GM04504 (cell line): Measurements from ENCODE around the gene GOLGA7B.
A peak's percentile ranks its signal among the peaks of the same experiment; 100 is the strongest.

ENCODE experiments used
- DNase-seq: peaks from one replicate; pipeline ENCODE4 v3.0.0-alpha.2; 2012; ENCODE audit warnings: low read depth

Gene GOLGA7B

DNA sequence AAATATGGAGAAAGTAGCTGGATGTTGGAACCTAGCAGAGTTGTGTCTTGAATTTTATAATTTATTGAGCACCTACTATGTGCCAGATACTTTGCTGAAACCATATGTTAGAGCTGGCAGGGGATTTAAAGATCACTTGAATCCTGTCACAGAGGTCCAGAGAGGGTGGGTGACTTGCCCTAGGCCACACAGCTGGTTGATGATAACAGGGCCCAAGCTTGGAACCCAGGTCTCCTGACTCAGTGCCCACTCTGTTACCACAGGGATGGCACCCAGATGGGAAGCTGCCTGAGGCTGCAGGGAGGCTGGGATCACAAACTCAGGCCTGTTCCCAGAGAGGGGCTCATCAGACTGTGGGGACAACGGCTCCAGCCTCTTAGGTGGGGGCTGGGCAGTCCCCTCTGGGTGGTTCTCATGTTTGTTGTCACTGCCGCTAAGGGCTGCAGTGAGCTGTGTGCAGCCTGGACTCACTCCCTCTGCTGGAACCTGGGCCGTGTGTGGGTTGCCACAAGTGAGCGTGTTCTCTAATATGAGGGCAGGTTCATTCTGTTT is 18.6 kb downstream of the GOLGA7B start:
- no peak for DNase-seq

DNA sequence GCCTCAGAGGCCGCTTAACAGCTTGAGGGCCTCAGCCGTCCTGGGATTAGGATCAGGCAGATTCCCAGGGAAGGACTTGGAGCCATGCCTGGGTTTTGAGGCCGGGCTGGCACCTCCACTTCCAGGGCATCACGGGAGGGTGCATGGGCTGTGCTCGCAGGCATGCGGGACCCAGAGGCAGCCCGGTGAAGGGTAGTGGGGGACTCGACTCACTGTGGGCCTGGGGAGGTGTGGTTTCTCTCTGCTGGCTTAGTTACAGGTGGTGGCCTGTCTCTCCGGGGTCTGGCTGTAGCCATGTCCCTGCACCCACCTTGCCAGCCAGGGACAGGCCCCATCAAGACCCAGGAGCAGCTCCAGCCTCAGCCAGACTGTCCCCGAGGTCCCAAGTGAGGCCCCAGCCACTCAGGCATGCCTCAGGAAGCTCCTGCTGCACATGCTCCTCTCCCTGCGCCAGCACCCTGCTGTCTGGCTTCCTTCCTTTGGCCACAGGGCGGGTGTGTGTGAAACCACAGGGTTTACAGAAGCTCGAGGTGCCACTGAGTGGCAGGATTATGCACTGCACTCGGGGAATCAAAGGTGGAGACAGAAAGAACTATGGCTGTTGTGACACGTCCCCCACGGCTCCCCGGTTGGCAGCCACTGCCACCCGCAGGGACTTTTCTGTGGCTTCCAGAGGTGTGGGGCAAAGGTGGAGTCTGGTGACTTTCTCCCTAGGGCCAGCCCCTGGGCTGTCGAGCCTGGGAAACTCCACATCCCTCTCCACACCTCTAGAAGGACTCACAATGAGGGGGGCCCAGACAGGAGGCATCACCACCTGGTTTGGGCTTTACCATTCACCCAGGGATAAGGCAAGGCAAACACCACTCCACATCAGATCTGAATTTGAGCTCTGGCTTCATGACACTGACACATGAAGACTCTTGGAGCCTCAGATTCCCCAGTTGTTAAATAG is 19.7 kb downstream of the GOLGA7B start:
- DNase-seq, result peak; percentile 70

DNA sequence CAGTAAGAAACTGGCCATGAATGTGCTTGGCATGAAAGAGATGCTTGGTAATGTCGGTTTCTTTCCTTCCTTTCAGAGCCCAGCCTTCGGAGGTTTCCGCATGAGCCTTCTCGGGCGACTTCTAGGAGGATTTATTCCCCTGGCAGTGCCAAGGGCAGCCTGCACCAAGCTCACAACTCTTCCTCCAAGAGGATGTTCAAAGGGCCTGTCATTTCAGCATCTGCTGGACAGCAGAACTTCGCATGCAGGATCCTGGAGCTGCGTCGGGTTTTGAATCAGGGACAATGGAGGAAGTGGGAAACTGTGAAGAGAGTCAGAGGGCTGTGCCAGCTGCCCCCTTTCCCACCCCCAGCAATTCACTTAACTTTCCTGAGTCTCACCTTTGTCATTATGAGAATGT is 21.3 kb downstream of the GOLGA7B start:
- DNase-seq, result no peak

DNA sequence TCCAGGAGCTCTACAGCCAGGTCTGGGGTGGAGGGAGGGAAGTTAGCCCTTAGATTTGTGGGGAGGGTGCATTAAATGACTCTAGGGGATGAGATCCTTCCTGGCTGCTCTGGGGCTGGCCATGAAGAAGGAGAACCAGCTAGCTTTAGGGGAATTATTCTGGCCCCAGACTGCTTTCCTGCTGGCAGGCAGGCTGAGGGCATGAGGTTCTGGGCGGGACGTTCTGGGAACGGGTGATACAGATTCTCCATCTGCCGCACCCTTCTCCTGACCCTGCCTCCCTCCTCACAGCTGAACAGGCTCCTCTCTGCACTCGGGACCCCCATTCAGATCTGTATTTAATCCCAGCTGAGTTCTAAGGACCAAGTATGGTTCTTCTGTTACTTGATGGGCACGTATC is 23.9 kb downstream of the GOLGA7B start:
- no peak for DNase-seq

DNA sequence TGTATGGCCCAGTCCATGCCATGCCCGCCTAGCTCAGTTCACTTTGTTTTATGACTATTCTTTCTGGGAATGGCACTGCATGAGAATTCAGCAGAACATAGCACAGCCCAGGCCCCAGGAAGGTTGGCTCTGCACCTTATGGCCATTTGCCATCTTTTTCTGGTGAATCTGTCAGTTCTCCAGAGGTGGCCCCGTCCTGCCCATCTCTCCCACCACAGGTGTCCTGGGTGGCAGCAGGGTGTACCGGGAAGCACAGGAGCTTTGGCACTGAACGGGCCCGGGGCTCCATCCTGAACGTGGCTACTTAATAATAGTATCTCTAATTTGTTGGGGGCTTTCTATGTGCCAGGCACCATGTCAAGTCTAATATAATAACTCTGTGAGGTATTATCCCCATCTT is 24.7 kb downstream of the GOLGA7B start:
- no peak for DNase-seq

DNA sequence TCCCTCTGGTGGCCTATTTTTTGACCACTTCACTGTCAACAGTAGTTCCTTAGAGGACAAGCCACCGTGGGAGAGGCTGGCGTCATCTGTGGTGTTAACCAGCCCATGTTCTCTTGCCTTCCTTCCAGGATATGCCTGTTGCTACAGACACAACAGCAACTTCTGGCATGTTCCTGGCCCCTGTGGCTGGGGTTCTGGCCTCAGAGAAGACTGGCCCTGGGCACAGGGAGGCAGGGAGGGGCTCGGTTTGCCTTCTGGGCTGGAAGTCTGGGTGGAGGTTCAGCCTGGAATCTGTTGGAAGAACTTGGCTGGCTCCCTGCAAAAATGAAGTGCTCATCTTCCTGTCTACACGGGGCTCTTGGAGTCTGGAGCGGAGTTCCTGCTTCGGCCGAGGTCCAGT is 25.7 kb downstream of the GOLGA7B start:
- DNase-seq, result no peak

DNA sequence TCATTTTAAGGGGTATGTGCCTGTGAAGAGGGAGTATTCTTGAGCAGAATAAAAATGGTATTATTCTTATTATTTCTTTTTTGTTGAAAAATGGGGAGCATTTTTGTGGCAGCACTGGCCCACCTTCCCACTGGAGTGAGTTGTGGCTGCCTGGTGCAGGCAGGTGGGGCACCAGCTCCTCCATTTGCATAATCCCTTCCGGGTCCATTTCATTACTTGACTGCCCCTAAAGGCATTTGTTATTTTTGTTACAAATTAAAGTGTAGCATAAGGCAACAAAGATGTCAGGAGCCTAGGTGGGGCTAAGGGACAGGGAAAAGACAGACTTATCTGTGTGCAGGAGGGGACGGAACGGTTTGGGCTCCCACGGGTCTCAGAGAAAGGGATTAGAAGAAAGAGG is 26.8 kb downstream of the GOLGA7B start:
- DNase-seq, result no peak

DNA sequence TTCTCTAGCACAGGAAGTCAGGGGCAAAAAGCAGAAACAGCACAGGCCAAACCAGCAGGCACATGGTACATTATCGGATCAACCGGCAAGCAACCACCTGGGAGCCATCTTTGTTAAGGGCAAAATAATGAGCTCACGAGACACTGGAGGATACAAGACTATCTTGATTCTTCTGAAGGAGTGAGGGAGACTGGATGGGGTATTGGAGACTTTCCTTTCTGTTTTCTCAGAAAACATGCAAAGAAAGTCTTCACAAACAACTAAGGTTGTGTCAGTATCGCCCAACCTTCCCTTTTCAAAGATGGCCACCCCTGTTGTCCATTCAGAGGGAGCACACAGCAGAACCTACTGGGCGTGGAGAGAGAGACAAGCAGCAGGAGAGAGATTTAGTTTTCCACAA is 29.6 kb downstream of the GOLGA7B start:
- no peak for DNase-seq

DNA sequence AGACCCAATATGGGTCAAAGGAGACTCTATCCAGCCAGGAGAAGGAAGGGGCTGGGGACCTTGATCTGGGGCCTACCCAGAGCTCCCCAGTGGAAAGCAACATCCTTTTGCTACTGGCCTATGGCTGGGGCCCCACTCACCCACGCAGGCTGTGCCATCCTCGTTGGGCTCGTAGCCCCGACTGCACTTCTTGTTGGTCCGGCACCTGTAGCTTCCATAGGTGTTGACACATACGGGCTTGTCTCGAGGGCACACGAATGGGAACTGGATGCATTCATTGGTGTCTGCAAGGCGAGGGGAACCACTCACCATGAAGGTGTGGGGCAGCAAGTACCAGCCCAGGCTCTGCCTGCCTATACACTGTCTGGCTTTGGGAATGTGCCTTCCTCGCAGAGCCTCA is 30.5 kb downstream of the GOLGA7B start:
- DNase-seq, result no peak

DNA sequence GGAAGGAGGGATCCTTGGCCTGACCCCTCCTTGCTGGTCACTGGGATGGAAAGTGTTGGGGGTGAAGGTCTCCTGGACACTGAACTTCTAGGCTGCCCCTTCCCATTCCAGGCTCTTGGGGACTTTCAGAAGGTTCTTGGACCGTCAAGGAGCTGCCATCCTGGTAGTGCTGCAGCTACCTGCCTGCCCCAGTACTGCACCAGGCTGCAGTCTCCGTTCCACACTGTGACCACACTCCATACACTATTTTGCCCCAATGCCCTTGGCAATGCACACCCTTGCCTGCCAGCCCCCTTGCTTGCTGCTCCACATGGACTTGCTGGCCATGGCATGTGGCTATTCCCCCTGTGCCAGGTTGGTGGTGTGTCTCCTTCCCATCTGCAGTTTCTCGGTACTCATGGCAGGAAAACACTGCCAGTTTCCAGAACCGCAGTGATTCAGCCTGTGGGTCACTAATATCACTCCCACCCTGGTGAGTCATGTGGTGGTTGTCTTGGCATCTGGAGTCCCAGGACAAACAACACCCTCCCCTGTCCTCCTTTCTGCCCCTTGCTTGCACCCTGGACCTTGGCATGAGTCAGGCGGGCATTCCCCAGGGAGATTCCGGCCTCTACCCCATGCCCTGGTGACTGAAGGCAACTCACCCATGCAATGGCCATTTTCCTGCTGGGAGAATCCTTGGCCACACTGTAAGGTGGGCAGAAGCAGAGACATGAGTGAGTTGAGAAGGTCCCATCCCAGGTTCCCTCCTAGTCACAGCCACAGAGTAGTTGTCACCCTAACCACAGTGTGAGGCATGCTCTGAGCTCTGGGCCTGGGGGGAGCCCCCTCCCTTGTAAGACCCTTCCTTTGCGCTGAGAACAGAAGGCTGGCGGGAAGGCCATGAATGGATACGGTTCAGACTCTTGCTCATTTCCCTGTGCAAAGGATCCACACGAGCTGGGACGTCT is 32.8 kb downstream of the GOLGA7B start:
- DNase-seq, result peak; percentile 20

DNA sequence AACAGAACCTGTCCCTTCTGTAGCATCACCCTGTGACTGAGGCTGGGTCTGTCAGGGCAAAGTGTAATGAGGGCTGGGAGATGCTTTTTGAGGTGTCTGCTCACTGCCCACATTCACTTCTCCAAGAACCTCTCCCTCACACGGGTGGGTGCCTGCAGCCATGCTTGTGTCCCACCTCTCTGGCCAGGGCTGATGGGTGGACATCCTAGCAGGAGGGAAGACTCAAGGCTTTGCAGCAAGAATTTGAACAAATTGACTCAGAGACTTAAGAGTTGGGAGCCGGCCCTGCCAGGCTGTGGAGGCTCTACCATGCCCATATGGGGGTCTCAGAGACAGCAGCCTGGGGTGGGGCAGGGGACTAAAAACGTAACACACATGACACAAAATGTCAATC is 33.4 kb downstream of the GOLGA7B start:
- DNase-seq, result no peak

DNA sequence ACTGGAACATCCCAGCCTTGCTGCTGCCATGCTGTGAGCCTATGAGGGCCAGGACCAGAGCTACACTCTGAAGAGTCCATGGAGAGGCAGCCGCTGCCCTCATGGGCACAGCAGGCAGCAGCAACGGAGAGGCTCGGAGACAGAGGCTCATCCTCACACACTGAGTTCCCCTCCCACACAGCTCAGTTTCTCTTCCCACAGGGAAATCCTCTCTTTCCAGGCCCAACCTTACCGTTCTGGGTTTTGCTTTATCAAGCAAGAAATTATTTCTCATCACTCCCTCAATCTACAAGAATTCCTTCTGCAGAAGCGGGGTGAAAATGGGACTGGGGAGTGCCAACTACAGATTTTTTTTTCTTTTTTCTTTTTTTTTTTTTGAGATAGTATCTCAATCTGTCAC is 36.6 kb downstream of the GOLGA7B start:
- DNase-seq, result no peak

DNA sequence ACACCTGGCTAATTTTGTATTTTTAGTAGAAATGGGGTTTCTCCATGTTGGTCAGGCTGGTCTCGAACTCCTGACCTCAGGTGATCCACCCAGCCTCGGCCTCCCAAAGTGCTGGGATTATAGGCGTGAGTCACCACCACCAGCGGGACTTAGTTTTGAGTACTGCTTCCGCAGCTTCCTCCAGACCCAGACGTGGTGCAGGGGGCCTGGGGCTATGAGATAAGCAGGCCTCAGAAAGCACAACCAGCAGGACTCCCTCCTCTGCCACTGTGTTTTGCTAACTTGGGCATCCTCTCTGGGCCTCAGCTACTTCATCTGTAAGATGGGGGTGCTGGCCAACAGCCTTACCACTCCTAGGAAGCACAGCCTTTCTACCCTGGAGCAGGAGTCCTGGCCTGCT is 37.8 kb downstream of the GOLGA7B start:
- DNase-seq, result no peak

DNA sequence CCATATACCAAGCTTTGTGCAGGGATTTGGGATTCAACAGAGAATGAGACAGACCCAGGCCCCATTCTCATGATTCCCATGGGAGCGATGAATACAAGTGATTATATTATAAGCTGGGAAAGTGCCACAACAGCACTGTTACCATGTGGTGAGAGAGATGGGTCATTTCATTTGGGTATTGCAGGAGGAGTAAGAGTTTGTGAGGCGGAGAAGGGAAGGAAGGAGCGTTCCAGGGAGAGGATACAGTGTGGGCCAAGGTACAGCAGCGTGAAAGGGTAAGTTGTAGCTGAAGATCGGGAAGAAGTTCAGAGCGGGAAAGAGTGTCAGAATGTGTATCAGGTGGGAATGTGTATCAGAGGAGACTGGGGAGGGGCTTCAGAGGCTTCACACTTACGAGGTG is 38.5 kb downstream of the GOLGA7B start:
- DNase-seq, result no peak

DNA sequence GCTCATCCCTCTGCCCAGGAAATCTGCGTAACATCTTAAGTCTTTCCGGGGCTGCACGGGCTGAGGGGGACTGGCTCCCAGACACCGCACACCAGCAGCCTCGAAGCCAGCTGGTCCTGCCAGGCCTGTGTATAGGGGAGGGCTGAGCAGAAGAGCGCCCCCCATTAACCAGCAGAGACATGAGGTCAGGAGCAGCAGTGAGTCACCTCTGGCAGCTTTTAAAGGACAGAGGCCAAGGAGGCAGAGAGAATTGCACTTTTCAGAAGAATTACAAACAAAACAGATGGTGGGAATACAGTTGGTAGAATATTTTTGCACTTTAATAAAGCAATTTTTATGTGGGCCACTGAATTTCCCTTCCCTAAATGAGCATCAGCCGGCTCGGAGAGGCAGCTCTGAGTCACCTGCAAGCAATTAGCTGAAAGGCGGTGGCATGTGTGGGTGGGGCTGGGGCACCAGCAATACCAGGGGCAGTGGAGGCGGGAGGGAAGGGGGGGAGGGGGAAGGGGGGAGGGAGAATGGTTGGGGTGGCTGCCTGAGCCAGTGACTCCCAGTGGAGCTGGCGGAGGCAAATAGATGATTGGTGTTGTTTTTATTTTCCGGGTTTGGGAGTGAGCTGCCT is 39.1 kb downstream of the GOLGA7B start:
- DNase-seq, result peak; percentile 12

DNA sequence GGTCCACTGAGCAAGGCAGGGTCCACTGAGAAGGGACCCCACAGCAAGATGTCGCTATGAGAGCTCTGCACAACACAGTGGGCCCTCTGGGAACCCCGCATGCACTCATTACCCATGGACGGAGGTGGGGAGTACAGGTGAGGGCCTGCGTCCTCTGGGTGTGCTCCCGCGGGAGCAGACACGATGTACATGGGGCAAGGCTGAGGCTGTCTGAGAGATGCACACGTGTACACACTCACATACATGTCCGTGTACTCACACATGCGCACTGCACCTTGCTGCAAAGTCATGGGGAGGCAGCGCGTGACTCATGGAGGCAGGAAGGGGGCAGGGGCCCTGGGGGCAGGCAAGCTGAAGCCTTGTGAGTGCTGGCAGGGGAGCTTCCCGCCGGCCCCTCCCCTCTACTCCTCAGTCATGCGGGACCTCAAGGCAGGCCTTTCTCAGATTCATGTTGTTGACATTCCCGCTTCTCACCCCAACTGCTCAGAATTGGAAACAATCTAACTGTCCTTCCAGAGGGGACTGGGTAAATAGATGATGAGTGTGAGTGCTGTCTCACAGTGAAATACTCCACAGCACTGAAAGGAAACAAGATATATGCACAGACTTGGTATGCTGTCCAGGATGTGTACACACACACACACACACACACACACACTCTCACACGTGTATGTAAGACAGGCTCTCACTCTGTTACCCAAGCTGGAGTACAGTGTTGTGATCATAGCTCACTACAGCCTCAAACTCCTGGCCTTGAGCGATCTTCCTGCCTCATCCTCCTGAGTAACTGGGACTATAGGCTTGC is 40.0 kb downstream of the GOLGA7B start:
- DNase-seq, result no peak

DNA sequence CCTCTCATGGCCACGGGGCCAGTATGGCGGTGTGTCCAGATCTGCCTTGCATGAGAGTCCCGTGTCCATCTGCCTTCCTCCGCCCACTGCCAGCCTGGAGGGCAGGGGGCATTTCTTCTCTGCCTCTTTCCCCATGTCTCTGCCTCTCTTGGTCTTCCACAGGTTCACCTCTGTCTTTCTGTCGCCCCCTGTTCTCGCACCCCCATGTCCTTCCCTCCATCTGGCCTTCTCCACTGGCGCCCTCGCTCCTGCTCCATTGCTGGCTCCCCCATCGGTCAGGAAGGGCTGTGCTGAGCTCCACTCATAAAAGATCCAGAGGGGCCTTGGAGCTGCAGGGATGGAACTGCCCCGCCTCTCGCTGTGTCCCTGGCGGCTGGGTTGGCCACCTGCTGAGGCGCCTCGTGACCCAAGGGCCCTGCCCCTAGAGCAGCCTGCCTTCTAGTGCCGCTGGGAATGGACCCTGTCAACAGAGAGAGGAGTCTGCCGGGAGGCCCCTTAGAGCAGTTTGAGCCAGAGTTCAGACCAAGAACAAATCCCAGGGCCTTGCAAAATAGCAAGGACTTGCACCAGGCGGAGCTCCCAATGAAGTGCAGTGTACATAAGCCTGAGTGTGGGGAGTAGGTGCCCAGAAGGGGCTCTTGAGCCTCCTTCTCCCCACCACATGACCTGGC is 42.0 kb downstream of the GOLGA7B start:
- DNase-seq, result no peak

DNA sequence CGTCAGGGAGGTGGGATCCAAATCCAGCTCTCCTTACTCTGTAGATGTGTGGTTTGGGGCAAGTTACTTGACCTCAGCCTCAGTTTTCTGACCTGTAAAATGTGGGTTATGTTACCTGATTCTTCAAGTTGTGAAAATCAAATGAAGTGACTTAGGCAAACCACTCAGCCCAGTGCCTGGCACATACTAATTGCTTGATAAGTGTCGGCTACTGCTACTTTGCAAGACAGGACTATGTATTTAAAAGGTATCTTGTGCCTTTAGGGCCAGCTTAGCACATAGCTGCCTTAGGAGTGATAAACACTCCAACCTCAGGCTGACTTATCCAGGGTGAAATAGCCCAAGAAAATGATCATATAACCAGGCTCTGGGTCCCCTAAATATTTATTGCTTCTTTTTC is 42.9 kb downstream of the GOLGA7B start:
- no peak for DNase-seq

DNA sequence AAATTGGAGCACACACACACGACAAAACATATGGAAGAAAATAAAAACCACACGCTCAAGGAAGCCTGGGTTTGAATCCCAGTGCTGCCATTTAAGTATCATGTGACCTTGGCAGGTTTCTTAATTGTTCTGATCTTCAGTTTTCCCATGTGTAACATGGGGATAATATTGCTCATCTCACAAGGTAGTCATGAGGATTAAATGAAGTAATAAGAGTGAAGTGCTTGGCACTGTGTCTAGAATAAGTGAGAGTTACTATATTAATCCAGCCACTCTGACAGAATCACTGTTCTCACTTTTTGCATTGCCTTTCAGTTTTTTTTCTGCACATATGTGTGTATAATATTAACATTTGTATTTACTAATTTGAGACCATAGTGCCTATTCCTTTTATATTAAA is 43.3 kb downstream of the GOLGA7B start:
- DNase-seq, result no peak

DNA sequence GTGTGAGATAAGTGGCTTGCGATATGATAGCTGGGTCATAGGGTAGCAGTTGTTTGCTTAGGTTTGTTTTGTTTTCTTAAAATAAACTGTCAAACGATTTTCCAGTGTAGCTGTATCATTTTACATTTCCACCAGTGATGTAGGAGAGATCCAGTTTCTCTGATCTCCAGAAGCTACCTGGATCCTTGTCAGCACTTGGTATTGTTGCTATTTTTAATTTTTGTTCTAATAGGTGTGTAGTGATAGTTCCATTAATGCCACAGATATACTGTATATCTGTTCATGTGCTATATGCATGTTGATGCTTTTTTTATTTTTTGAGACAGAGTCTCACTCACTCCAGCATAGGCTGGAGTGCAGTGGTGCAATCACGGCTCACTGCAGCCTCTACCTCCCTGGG is 44.4 kb downstream of the GOLGA7B start:
- no peak for DNase-seq

DNA sequence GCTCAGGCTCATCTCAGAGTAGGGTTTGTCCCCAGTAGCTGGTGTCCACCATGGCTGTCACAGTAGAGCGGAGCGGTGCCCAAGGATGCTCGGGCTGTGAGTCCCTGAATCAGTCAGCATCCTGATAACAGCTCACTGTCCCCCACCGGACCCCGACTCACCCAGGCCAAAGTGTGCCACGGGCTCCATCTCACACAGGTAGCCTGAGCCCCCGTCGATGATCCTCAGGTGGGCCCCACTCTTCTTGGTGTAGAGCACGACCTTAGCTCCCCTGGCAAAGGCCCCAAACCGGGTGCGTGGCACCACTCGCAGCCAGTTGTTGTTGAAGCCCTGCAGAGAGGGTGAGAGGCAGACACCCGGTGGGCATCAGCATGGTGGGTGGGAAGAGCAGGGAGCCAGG is 45.4 kb downstream of the GOLGA7B start:
- DNase-seq, result no peak
